A549 (cell line): ENCODE data around the gene GTF2F1. TPM values are rescaled to one million over a fixed set of nuclear protein-coding genes. Genes with fewer than 3 reads are reported as not detected.

Experiments
- ATAC-seq, 2 experiments: fragments of 200-7000 bp in 1 of 2; fragments of >200 bp in 1 of 2; cut with Nextera tagmentation in 1 of 2; cut with Tn5 transposase in 1 of 2; 3 replicates each; pipeline versions ENCODE4 v1.8.0 to v1.9.1; 2018 to 2020; ENCODE audit warnings: mild to moderate bottlenecking in 1 of 2, moderate library complexity in 1 of 2
- CTCF ChIA-PET: fragments of 300-600 bp; sonication (Branson Sonifier 250); formaldehyde crosslinking; extraction: SDS; loops from one replicate; lab custom pipeline; 2021; ENCODE audit warnings: antibody characterized with exemption, inconsistent platforms; lab: Yijun Ruan, JAX
- POLR2A ChIA-PET: fragments of 350-600 bp; formaldehyde crosslinking; extraction: SDS; loops from one replicate; lab custom pipeline; 2021; ENCODE audit warnings: antibody characterized with exemption, inconsistent platforms; lab: Yijun Ruan, JAX
- DNase-seq, 2 experiments: peaks; one replicate each; pipeline versions ENCODE4 v3.0.0 to v3.0.0-alpha.2; 2011 to 2016; ENCODE audit warnings: low read depth in 1 of 2, low spot score in 1 of 2
- FAIRE-seq: peaks from 2 replicates; lab custom pipeline; 2011; peaks lifted over from hg19 to GRCh38; lab: Jason Lieb, UNC
- H3K27ac ChIP-seq, 2 experiments: fragments of >200 bp; sonication (Bioruptor Twin); formaldehyde crosslinking; 3 replicates each; pipeline ENCODE4 v1.5.1; 2016 to 2017
- H3K4me1 ChIP-seq: fragments of >200 bp; sonication (Bioruptor Twin); formaldehyde crosslinking; 3 replicates; pipeline ENCODE4 v1.6.1; 2016
- H3K4me2 ChIP-seq: fragments of >200 bp; sonication (Bioruptor Twin); formaldehyde crosslinking; 3 replicates; pipeline ENCODE4 v1.6.1; 2016
- H3K4me3 ChIP-seq: fragments of >200 bp; sonication (Bioruptor Twin); formaldehyde crosslinking; 3 replicates; pipeline ENCODE4 v1.5.1; 2016
- H3K9me3 ChIP-seq: fragments of >200 bp; sonication (Bioruptor Twin); formaldehyde crosslinking; 3 replicates; pipeline ENCODE4 v1.6.1; 2016
- CEBPB ChIP-seq, 2 experiments: fragments of >200 bp in 1 of 2; sonication (Bioruptor Twin) in 1 of 2; formaldehyde crosslinking in 1 of 2; IDR thresholded peaks; 2 replicates each; pipeline ENCODE4 v1.6.1; 2012 to 2016
- CHD2 ChIP-seq: fragments of 150-350 bp; IDR thresholded peaks from 2 replicates; pipeline ENCODE4 v1.6.1; 2014; ENCODE audit warnings: low read length; ENCODE audit not compliant: partially characterized antibody
- FOSB ChIP-seq: fragments of 250-450 bp; sonication (Bioruptor Pico); IDR thresholded peaks from 2 replicates; pipeline ENCODE4 v1.5.0; 2020; ENCODE audit warnings: mild to moderate bottlenecking, moderate library complexity
- FOXS1 ChIP-seq: fragments of 250-450 bp; sonication (Bioruptor Pico); IDR thresholded peaks from 2 replicates; pipeline ENCODE4 v1.5.0; 2020; ENCODE audit warnings: mild to moderate bottlenecking, moderate library complexity
- HOXB5 ChIP-seq: fragments of 250-450 bp; sonication (Bioruptor Pico); IDR thresholded peaks from 2 replicates; pipeline ENCODE4 v1.5.0; 2020; ENCODE audit warnings: mild to moderate bottlenecking, moderate library complexity
- JUN ChIP-seq, 2 experiments: fragments of >200 bp; sonication (Bioruptor Twin); formaldehyde crosslinking; IDR thresholded peaks; 2 replicates in 1 of 2; 3 replicates in 1 of 2; pipeline ENCODE4 v1.6.1; 2016 to 2017
- MAFK ChIP-seq: fragments of 450-650 bp; IDR thresholded peaks from 2 replicates; pipeline ENCODE4 v1.6.1; 2014; ENCODE audit not compliant: partially characterized antibody
- MAZ ChIP-seq: fragments of 150-350 bp; IDR thresholded peaks from 2 replicates; pipeline ENCODE4 v1.6.1; 2014; ENCODE audit warnings: antibody characterized with exemption, low read depth, low read length, borderline replicate concordance
- NFE2L2 ChIP-seq: fragments of 150-350 bp; conservative IDR thresholded peaks from 2 replicates; pipeline ENCODE4 v1.6.1; 2014; ENCODE audit warnings: low read length
- POLR2A ChIP-seq: IDR thresholded peaks from 2 replicates; pipeline ENCODE4 v1.6.1; 2012; ENCODE audit warnings: mild to moderate bottlenecking, low read length
- POLR2AphosphoS2 ChIP-seq: conservative IDR thresholded peaks from 2 replicates; pipeline ENCODE4 v1.6.1; 2012; ENCODE audit warnings: low read length, improper control_type of control experiment, inconsistent platforms
- RARB ChIP-seq: fragments of 250-450 bp; sonication (Bioruptor Pico); IDR thresholded peaks from 2 replicates; pipeline ENCODE4 v1.8.0; 2021; ENCODE audit warnings: mild to moderate bottlenecking, moderate library complexity
- SREBF2 ChIP-seq: fragments of 450-650 bp; IDR thresholded peaks from 2 replicates; pipeline ENCODE4 v1.6.1; 2014; ENCODE audit warnings: mild to moderate bottlenecking, moderate library complexity
- ZC3H11A ChIP-seq: fragments of 450-650 bp; IDR thresholded peaks from 2 replicates; pipeline ENCODE4 v1.6.1; 2014; ENCODE audit warnings: antibody characterized with exemption, mild to moderate bottlenecking
- ZFP36 ChIP-seq: fragments of 450-650 bp; IDR thresholded peaks from 2 replicates; pipeline ENCODE4 v1.6.1; 2014; ENCODE audit warnings: borderline replicate concordance; ENCODE audit not compliant: partially characterized antibody
- ZSCAN20 ChIP-seq: fragments of 250-450 bp; sonication (Bioruptor Pico); IDR thresholded peaks from 2 replicates; pipeline ENCODE4 v1.8.0; 2022; ENCODE audit warnings: mild to moderate bottlenecking, moderate library complexity
- WGBS: methylation state at CpG from one replicate; pipeline ENCODE4 v1.1.6; 2017; ENCODE audit errors: missing lambda C conversion rate; 5-methylcytosine and 5-hydroxymethylcytosine counted together
- polyA plus RNA-seq, 4 experiments: library from polyadenylated mRNA; depleted of rRNA in 3 of 4; stranded (reverse); fragments of >200 nt; fragmentation: RNase III in 1 of 4; extraction: RNeasy Plus Mini Kit Qiagen cat#74134 plus additional on column Dnase treatment in 1 of 4; gene quantifications; 2 replicates in 3 of 4; 3 replicates in 1 of 4; pipeline ENCODE4 v1.2.3, GENCODE V29; 2011 to 2017
- TF ChIP-seq, protein P1 (sequence below): fragments of >200 bp; sonication (Bioruptor Twin); formaldehyde crosslinking; IDR thresholded peaks from 3 replicates; pipeline ENCODE4 v1.5.1; 2016
- TF ChIP-seq, protein P2 (sequence below): fragments of 250-450 bp; sonication (Bioruptor Pico); IDR thresholded peaks from 2 replicates; pipeline ENCODE4 v1.5.0; 2020; ENCODE audit warnings: low read depth, mild to moderate bottlenecking, moderate library complexity
- TF ChIP-seq, protein P3 (sequence below): IDR thresholded peaks from 2 replicates; pipeline ENCODE4 v1.6.1; 2012
- TF ChIP-seq, protein P4 (sequence below): fragments of >200 bp; sonication (Bioruptor Twin); formaldehyde crosslinking; IDR thresholded peaks from 3 replicates; pipeline ENCODE4 v1.6.1; 2016
- TF ChIP-seq, protein P5 (sequence below): fragments of 250-450 bp; sonication (Bioruptor Pico); IDR thresholded peaks from 2 replicates; pipeline ENCODE4 v1.5.0; 2021; ENCODE audit warnings: mild to moderate bottlenecking, moderate library complexity, borderline replicate concordance
- TF ChIP-seq, protein P6 (sequence below): fragments of >200 bp; sonication (Bioruptor Twin); formaldehyde crosslinking; IDR thresholded peaks from 2 replicates; pipeline ENCODE4 v1.6.1; 2016
- TF ChIP-seq, protein P7 (sequence below): fragments of 150-350 bp; IDR thresholded peaks from 2 replicates; pipeline ENCODE4 v1.6.1; 2014; ENCODE audit warnings: low read depth, mild to moderate bottlenecking, low read length
- TF ChIP-seq, protein P8 (sequence below): IDR thresholded peaks from 2 replicates; pipeline ENCODE4 v1.6.1; 2012

GTF2F1 gene
- polyA plus RNA-seq, 2 of the 4 experiments (the other 2 are of a cell fraction) = 39.0 to 75.3 TPM

DNA sequence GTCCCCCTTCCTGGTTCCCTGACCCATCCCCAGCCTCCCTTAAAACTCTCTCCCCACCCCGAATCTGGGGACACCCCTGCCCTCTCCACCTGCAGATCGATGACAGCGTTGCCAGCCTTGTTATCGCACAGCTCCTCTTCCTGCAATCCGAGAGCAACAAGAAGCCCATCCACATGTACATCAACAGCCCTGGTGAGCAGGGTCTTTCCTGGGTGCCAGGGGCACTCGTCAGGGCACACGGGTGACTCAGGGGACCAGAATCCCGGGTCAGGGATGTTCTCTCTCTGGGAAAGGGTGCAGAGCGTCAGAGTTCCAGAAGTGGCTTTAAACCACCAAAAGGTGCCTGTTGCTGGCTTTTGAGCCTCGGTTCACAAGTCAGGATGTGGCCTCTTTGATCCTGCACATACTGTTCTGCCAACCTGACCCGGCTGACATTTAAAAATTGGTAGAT, 30.6 kb downstream of the GTF2F1 start:
- H3K27ac ChIP-seq = peak overlapping the region; percentile 92 to 93
- ChIA-PET POLR2A (interaction anchor here (2.3 kb wide), 1 partner anchor 10 kb away, joined by 16 read pairs; the partner anchor contains the start of gene ALKBH7), CTCF (no interaction called here)
- FAIRE-seq (no peak), ATAC-seq (no peak), DNase-seq (no peak)
- TF ChIP-seq MAZ (no peak), CHD2 (no peak), NFE2L2 (no peak), ZFP36 (no peak), FOSB (no peak), JUN (IDR thresholded peaks at IDR 0.05) (no peak), CEBPB (IDR thresholded peaks at IDR 0.05) (no peak)
- TF ChIP-seq, protein P1, sequence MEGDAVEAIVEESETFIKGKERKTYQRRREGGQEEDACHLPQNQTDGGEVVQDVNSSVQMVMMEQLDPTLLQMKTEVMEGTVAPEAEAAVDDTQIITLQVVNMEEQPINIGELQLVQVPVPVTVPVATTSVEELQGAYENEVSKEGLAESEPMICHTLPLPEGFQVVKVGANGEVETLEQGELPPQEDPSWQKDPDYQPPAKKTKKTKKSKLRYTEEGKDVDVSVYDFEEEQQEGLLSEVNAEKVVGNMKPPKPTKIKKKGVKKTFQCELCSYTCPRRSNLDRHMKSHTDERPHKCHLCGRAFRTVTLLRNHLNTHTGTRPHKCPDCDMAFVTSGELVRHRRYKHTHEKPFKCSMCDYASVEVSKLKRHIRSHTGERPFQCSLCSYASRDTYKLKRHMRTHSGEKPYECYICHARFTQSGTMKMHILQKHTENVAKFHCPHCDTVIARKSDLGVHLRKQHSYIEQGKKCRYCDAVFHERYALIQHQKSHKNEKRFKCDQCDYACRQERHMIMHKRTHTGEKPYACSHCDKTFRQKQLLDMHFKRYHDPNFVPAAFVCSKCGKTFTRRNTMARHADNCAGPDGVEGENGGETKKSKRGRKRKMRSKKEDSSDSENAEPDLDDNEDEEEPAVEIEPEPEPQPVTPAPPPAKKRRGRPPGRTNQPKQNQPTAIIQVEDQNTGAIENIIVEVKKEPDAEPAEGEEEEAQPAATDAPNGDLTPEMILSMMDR = no peak
- TF ChIP-seq, protein P2, sequence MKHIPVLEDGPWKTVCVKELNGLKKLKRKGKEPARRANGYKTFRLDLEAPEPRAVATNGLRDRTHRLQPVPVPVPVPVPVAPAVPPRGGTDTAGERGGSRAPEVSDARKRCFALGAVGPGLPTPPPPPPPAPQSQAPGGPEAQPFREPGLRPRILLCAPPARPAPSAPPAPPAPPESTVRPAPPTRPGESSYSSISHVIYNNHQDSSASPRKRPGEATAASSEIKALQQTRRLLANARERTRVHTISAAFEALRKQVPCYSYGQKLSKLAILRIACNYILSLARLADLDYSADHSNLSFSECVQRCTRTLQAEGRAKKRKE (CRISPR knock-in tag) = no peak
- TF ChIP-seq, protein P3, sequence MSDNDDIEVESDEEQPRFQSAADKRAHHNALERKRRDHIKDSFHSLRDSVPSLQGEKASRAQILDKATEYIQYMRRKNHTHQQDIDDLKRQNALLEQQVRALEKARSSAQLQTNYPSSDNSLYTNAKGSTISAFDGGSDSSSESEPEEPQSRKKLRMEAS = no peak
- TF ChIP-seq, protein P4, sequence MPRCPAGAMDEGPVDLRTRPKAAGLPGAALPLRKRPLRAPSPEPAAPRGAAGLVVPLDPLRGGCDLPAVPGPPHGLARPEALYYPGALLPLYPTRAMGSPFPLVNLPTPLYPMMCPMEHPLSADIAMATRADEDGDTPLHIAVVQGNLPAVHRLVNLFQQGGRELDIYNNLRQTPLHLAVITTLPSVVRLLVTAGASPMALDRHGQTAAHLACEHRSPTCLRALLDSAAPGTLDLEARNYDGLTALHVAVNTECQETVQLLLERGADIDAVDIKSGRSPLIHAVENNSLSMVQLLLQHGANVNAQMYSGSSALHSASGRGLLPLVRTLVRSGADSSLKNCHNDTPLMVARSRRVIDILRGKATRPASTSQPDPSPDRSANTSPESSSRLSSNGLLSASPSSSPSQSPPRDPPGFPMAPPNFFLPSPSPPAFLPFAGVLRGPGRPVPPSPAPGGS = no peak
- TF ChIP-seq, protein P5, sequence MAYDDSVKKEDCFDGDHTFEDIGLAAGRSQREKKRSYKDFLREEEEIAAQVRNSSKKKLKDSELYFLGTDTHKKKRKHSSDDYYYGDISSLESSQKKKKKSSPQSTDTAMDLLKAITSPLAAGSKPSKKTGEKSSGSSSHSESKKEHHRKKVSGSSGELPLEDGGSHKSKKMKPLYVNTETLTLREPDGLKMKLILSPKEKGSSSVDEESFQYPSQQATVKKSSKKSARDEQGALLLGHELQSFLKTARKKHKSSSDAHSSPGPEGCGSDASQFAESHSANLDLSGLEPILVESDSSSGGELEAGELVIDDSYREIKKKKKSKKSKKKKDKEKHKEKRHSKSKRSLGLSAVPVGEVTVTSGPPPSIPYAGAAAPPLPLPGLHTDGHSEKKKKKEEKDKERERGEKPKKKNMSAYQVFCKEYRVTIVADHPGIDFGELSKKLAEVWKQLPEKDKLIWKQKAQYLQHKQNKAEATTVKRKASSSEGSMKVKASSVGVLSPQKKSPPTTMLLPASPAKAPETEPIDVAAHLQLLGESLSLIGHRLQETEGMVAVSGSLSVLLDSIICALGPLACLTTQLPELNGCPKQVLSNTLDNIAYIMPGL (CRISPR knock-in tag) = no peak
- TF ChIP-seq, protein P6, sequence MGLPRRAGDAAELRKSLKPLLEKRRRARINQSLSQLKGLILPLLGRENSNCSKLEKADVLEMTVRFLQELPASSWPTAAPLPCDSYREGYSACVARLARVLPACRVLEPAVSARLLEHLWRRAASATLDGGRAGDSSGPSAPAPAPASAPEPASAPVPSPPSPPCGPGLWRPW = no peak
- no peaks in the 10 kb centered on the region for H3K9me3 ChIP-seq
- 48% methylated on average over 7 of the region's 11 CpGs for WGBS
- peak overlapping the region; percentile 94 for H3K4me2 ChIP-seq
- peaks cover 7% of the 10 kb centered on the region; the same call in 1 of the 3 replicates for H3K4me1 ChIP-seq
- H3K4me3 ChIP-seq = peak overlapping the region; percentile 73

DNA sequence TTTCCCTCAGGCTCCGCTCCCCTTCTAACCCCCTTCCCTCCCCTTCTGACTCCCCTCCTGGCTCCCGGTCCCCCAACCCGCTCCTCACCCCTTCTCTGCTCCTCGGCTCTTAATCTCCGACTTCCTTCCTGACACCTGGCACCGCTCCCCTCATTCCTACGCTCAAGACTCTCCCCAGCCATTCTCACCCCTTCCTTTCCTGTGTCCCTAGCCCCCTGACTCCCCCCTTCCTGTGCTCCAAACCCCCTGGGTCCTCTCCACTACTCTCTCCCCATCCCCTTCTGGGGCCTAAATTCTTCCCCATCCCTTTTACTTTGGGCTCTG, 31.0 kb downstream of the GTF2F1 start:
- no peak; a peak in 1 of 6 replicates for ATAC-seq
- peak overlapping the region; percentile 92 to 93 for H3K27ac ChIP-seq
- DNase-seq = no peak
- H3K4me2 ChIP-seq = peak overlapping the region; percentile 94
- ChIA-PET POLR2A (interaction anchor here (2.3 kb wide), 1 partner anchor 11 kb away, joined by 16 read pairs; the partner anchor contains the start of gene ALKBH7), CTCF (no interaction called here)
- 2% methylated on average over 5 of the region's 7 CpGs for WGBS
- no peaks in the 10 kb centered on the region for H3K9me3 ChIP-seq
- peak overlapping the region; percentile 73 for H3K4me3 ChIP-seq
- H3K4me1 ChIP-seq = peaks cover 7% of the 10 kb centered on the region; the same call in 1 of the 3 replicates
- no peak for FAIRE-seq
- no peak for TF ChIP-seq ZSCAN20 (CRISPR knock-in tag)
- no peak for TF ChIP-seq FOSB
- TF ChIP-seq, protein P3 = no peak
- no peak for TF ChIP-seq ZC3H11A
- TF ChIP-seq SREBF2 = no peak
- TF ChIP-seq, protein P7, sequence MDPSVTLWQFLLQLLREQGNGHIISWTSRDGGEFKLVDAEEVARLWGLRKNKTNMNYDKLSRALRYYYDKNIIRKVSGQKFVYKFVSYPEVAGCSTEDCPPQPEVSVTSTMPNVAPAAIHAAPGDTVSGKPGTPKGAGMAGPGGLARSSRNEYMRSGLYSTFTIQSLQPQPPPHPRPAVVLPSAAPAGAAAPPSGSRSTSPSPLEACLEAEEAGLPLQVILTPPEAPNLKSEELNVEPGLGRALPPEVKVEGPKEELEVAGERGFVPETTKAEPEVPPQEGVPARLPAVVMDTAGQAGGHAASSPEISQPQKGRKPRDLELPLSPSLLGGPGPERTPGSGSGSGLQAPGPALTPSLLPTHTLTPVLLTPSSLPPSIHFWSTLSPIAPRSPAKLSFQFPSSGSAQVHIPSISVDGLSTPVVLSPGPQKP = no peak
- no peak for TF ChIP-seq MAFK
- no peak for TF ChIP-seq HOXB5 (CRISPR knock-in tag)
- TF ChIP-seq, protein P6 = no peak
- no peak for TF ChIP-seq POLR2A
- TF ChIP-seq, protein P8, sequence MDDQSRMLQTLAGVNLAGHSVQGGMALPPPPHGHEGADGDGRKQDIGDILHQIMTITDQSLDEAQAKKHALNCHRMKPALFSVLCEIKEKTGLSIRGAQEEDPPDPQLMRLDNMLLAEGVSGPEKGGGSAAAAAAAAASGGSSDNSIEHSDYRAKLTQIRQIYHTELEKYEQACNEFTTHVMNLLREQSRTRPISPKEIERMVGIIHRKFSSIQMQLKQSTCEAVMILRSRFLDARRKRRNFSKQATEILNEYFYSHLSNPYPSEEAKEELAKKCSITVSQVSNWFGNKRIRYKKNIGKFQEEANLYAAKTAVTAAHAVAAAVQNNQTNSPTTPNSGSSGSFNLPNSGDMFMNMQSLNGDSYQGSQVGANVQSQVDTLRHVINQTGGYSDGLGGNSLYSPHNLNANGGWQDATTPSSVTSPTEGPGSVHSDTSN = no peak
- TF ChIP-seq, protein P4 = no peak
- no peak for TF ChIP-seq FOXS1 (CRISPR knock-in tag)
- TF ChIP-seq RARB (CRISPR knock-in tag) = no peak
- TF ChIP-seq, protein P5 (CRISPR knock-in tag) = no peak
- TF ChIP-seq POLR2AphosphoS2 = no peak
